NOMO-1 (cell line): ENCODE measurements around the gene DNAJC30.
"Not testable (repeated sequence)": the region's sequence is repeated elsewhere in the genome, so short reads cannot be mapped to it uniquely, and the experiment has no call there.

Experiments used
- DNase-seq, 2 experiments: peaks; one replicate each; lab custom pipeline; 2025; ENCODE audit not compliant: unreplicated experiment in 2 of 2; lab: John Stamatoyannopoulos, UW

The DNAJC30 gene

DNA sequence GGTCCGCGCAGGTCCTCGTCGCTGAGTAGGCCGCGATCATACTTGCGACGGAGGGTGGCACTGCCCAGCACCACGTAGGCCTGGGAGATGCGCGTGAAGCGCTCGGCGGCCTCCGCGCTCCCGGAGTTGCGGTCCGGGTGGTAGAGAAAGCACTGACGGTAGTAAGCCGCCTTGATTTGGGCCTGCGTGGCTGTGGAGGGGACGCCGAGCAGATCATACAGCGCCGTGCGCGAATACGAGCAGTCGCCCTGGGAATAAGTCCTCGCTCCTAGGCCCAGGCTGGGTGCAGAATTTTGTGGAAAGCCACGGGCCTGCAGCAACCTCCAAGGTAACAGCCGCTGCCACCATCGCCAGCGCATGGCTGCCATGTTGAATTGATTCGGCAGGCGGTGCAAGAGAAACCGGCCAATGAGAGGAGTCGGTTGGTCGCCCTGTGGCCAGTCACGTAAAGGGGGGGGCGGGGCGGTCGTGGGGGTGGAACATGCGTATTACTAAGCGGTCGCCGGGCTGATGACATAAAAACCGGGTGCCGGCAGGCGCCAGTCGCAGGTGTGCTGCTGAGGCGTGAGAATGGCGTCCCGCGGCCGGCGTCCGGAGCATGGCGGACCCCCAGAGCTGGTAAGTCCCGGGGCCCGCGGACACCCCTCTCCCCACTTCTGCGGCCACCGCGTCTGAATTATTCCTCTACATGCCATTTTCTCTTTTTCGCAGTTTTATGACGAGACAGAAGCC, at the start of gene DNAJC30, which contains the start of gene BUD23:
Gene DNAJC30, minus strand, starts transcription at position 398 of the 732 bp plus-strand sequence. Its CDS starts 30 bp downstream, at position 368.
Gene BUD23, plus strand, starts transcription at position 542 of the 732 bp plus-strand sequence. Its CDS starts 29 bp downstream, at position 571.
- peak; percentile 100 for DNase-seq

DNA sequence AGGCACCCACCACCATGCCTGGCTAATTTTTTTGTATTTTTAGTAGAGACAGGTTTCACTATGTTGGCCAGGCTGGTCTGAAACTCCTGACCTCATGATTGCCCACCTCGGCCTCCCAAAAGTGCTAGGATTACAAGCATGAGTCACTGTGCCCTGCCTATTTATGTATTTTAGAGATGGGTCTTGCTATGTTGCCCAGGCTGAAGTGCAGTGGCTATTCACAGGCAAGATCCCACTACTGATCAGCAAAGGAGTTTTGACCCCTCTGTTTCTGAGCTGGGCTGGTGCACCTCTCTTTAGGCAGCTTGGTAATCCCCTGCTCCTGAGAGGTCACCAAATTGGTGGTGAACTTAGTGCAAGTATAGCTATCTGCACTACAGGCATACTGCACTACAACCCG, 49.1 kb upstream of the DNAJC30 start:
- DNase-seq, result no peak

DNA sequence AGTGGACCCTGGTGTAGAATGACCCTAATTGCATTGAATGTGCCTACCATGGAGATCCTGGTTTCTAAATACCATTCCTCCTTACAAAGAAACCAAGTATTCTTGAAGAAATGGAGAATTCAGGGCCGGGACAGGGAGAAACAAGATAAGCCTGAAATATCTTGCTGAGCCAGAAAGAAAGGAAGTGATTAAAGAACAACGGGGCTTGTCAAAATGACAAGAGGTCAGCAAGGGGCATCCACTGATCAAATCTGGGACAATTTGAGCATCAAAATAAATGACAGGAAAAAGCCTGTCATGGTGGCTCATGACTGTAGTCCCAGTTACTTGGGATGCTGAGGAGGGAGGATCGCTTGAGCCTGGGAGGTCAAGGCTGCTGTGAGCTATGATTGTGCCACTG, 47.2 kb upstream of the DNAJC30 start:
- no peak for DNase-seq

DNA sequence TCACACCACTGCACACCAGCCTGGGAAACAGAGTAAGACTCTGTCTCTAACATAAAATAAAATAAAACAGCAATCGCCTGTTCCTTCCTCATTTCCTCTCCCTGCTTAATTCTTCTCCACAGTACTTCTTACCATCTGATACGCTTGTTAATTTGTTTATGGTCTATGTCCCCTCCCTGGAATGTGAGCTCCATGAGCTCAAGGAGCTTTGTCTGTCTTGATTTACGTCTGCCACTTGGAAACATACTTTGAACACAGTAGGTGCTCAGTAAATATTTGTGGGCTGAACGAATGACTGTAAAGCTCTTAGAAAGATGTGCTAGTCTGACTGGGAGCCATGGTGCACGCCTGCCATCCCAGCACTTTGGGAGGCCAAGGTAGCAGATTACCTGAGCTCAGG, 45.3 kb upstream of the DNAJC30 start:
- DNase-seq, result no peak

DNA sequence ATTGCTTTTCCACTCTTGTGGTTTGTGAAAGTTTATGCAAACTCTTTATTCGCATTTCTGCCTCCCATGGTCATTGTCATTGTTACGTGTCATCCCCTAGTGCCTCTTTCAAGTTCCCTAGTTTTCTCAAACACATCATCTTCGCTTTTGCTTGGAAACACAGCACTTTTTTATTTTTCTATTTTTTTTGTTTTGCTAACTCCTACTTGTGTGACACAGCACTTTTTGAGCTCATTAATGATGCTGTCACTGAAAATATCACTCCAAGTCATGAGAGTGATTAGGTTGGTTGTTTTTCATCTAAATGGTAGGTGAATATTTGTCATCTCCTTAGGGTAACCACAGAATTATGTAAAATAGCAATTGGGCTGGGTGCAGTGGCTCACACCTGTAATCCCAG, 44.7 kb upstream of the DNAJC30 start:
- peak in 1 of 2 experiments; percentile 34 for DNase-seq

DNA sequence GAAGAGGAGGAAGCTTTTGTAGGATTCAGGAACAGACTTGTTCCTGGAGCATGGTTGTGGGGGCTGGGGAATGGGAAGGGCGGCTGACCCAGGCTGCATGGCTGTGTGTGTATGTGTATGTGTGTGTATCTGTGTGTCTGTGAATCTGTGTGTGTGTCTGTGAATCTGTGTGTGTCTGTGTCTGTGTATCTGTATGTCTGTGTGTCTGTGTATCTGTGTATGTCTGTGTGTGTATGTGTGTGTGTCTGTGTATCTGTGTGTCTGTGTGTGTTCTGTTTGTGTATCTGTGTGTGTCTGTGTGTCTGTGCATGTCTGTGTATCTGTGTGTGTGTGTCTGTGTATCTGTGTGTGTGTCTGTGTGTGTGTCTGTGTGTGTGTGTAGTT, 42.8 kb upstream of the DNAJC30 start:
- no peak for DNase-seq

DNA sequence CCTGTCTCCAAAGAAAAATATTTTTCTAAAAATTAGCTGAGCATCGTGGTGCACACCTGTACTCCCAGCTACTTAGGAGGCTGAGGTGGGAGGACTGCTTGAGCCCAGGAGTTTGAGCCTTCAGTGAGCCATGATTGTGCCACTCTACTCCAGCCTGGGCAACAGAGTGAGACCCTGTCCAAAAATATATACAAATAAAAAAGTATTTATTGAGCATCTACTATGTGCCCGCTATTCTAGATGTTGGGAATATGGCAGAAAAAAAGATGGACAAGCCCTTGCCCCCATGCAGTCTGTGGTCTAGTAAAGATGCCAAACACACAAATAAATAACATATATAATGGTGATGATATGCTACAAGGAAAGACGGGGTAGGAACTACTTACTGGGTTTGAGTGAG, 40.6 kb upstream of the DNAJC30 start:
- no peak for DNase-seq

DNA sequence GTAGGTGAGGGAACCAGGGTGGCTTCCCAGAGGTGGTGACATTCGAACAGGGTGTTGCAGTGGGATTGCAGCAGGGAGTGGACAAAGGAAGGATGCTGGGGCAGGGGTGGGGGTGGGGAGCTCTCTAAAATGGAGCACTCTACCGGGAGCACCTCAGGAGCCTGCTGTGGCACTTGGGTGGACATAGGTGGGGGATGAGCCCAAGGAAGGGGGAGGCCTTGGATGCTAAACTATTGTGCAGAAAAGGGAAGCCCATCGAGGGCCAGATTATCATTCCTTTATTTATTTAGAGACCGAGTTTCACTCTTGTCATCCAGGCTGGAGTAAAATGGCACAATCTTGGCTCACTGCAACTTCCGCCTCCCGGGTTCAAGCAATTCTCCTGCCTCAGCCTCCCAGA, 39.5 kb upstream of the DNAJC30 start:
- DNase-seq, result no peak

DNA sequence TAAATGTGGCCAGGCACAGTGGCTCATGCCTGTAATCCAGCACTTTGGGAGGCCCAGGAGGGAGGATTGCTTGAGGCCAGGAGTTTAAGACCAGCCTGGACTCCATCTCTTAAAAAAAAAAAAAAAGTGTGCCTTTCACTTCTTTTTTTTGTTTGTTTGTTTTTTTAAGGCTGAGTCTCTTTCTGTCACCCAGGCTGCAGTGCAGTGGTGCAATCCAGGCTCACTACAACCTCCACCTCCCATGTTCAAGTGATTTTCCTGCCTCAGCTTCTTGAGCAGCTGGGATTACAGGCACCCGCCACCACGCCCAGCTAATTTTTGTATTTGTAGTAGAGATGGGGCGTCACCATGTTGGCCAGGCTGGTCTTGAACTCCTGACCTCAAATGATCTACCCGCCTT, 38.9 kb upstream of the DNAJC30 start:
- DNase-seq, result peak in 1 of 2 experiments; percentile 46

DNA sequence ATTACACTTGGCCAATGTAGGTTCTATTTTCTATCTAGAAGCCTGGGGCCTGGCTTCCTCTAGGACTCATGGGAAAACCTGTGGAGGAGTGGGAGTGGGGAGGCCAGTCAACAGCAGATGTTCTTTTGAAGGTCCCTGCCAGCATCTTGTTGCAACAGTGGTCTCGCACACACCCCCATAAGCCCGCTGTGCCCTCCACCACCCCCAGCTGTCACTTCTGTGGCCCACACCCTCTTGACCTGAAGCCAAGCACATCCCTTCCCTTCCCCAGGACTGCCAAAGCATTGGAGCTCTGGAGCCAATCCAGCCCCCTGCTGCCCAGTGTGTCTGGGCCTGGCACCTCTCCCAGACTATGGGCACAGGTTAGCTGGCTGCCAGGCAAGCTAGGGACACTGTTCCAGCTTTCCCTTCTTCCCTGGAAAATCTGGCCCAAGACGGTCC, 38.1 kb upstream of the DNAJC30 start:
- no peak for DNase-seq

DNA sequence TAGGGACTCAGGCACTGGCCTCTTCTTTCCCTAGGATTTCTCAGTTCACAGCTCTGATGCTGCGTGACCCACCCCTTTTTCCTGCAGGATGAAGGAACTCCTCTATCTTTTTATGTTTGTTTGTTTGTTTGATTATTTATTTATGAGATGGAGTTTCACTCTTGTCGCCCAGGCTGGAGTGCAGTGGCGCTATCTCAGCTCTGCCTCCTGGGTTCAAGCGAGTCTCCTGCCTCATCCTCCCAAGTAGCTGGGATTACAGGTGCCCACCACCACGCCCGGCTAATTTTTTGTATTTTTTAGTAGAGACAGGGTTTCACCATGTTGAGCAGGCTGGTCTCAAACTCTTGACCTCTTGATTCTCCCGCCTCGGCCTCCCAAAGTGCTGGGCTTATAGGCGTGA, 37.2 kb upstream of the DNAJC30 start:
- DNase-seq, result not testable (repeated sequence)

DNA sequence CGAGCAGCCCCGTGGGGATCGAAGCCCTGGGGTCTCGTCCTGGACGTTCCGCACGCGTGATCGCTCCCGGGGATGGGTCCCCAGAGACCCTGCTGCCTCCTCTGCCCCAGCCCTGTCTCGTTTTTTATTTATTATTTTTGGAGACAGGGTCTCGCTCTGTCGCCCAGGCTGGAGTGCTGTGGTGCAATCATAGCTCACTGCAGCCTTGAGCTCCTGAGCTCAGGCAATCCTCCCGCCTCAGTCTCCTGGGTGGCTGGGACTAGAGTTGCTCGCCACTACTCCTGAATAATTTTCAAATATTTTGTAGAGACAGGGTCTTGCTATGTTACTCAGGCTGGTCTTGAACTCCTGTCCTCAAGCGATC, 36.5 kb upstream of the DNAJC30 start:
- DNase-seq, result no peak

DNA sequence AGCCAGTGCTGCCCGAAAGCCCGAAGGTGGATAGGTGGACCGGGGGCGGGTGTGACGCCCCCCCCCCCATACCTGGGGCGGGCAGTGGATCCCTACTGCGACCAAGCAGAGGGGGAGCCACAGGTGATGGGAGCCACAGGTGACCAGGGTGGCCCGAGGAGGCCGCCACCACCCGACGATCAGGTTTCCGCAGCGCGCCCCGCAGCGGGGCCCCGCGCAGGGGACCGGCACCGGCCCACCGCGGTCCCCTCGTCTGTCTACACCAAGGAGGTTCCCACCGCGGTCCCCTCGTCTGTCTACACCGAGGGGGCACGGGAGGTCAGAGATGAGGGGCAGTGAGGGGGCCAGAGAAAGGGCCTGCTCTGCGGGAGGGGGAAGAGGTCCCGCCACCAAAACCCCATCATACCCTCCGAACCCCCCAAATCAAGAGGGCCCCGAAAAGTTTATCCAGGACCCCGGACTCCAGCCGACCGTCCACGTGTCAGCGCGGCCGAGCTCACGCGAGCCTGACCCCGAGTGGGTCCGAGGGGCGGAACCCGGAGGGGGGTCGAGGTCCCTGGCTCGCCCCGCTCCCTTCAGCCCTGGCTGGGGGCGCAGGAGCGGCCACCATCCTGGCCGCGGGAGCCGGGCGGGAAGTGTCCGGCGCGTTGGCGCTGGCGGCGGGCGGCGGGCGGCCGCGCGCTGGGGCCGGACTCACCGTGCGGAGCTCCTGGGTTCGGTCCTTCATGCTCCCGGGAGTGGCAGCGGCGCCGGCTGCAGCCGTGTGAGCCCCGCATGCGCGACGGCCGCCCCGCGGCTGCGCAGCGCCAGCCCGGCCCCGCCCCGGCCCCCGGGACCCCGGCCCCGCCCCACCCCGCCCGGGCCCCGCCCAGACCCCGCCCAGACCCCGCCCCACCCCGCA, 35.9 kb upstream of the DNAJC30 start, which contains the start of gene STX1A:
Gene STX1A, minus strand, starts transcription at position 765 of the 901 bp plus-strand sequence. Its CDS starts 38 bp downstream, at position 727.
- DNase-seq, result peak; percentile 79 to 86

DNA sequence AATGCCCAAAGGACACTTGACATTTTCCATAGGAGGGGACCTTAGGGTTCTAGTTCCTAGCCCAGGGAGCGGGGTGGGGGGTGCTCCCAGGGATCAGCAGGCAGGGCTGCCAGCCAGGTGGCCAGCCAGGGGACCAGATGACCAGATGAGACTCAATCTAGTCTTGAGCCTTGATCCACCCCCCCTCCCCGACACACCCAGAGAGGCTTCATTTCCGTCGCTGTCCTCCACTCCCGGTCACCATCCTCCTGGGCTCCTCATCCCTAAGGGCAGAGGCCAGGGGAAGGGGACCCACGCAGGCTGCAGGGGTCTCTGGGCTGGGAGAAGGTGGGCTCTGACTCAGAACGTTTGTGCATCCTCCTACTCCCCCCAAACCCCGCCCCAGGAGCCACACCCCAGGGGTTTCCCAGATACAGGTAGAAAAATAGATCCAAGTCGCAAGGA, 35.2 kb upstream of the DNAJC30 start:
- DNase-seq, result no peak

DNA sequence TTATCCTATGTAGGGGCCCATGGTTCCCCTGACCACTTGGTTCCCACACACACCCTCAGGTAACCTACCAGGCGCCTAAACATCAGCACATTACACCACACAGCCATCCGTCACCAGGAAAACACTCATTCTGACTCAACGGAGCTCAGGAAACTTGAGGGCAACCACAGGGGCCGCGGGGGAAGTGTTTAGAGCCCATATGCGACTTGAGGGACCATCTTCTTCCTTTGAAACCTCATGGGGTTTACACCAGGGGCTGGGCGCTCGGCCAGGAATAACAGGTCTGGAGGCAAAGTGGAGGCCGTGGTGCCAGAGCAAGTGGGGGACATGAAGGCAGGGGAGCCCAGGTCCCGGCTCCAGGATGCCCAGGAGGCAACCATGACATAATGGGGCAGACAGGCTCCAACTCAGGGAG, 34.7 kb upstream of the DNAJC30 start:
- DNase-seq, result peak; percentile 99 to 100

DNA sequence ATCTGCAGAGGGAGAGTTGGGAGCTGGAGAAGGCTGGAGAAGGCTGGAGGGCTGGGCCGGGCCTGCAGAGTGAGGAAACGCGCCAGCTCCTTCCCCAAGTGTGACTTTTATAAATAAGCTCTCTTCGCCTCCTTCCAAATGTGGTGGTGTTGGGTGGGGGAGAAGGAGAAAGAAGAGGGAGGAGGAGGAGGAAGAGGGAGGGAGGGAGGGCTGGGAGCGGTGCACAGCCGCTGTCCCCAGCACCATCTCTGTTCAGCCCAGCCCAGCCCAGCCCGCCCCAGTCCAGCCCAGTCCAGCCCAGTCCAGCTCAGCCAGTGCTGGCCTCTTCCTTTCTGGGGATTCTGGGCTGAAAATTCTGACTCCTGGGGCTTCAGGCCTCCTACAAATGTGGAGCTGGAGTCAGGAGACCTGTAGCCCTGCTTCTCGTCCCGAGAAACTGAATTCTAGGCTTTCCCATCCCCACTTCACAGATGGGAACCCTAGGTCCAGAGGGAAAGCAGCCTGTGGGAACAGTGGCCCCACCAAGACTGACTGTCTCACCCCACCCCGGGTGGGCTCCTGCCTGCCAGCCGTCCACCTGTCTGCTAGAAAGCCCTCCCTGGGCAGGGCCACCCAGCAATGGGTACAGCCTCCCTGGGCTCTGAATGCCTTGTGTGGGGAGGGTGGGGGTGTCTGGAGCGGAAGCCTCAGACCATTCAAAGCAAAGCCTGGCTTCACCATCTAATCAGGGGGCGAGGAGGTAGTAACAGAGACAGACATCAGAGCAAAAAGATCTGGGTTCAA, 34.0 kb upstream of the DNAJC30 start:
- no peak for DNase-seq

DNA sequence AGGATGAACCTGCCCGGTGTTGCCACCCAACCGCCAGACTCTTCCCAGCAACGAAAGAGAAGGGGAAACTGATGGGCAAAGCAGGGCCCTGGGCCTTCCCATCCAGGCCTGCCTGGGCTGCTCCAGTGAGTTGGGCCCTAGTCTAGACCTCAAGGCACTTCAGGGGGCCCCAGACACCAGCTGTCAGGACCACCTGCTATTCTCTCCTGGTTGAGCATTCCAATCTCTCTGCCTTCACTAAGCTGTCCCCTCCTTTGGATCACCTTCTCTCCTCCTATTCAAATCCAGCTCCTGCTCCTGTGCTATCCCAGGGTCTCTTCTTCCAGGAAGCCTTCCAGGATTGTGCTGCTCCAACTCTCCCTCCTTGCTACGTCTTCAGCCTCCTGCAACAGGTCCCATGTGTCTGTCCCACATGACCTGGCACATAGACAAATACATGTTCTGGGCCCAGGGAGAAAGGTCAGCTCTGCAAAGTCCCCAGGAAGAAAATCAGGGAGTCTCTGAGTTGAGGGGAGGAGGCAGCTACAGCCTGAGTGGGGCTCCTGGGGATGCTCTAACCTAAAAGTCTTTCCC, 33.2 kb upstream of the DNAJC30 start:
- DNase-seq, result no peak

DNA sequence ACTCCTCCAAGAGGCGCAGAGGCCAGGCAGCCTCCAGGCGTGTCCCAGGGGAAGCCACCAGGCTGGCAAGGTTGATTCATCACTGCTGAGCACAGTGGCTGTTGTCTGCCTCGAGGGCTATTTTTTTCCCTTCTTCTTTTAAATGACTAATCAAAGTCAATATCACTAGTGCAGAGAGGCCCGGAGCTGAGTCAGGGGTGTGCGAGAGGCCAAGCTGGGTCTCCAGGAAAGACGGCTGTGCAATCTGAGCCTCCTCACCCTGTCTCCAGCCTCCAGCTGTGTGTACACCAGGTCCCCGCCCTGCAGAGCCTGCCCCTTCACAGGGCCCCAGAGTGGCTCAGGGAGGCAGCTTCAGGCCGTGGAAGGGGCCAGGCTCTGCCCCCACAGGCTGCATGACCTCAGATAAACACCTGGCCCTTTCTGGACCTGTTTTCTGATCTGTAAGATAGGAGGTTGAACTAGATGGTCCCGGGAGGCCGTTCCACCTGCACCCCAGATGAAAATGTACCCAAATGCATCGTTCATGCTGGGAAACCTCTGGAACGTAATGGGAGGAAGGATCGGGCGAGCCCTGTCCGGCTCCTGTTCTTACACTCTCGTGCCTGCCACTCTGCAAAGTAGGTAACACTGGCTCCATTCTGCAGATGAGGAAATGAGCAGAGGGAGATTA, 32.5 kb upstream of the DNAJC30 start:
- peak; percentile 99 for DNase-seq

DNA sequence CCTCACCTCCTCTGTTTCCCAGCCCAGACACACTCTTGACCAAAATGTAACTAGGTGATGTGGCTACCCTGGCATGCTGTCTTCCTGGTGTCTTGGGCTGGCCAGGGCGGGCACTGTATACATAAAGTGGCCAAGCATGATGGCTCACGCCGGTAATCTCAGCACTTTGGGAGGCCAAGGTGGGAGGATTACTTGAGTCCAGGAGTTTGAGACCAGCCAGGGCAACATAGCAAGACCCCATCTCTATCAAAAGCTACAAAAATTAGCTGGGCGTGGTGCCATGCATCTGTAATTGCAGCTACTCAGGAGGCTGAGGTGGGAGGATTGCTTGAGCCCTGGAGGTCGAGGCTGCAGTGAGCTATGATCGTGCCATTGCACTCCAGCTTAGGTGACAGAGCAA, 30.1 kb upstream of the DNAJC30 start:
- not testable (repeated sequence) for DNase-seq

DNA sequence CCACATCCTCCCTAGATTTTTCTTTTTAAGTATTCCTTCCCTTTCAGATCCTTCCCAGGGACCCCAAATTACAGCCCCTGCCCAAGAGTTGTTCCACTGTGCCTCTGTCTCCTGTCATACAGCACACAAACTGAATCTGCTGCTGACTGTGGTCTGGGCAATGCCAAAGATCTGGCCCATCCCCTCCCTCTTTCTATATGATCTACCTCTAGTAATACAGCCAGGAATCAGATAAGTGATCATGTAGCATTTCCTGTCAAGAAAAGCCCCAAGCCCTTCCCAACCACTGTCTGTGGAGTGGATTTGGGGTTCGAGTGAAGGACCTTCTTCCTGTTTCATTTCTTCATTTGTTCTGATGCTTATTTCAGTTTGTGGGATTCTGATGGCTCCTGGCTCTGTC, 29.5 kb upstream of the DNAJC30 start:
- no peak for DNase-seq
